Pancreas (tissue), 10 donors: ENCODE measurements around the gene HEPHL1. TPM values are rescaled to one million over a fixed set of nuclear protein-coding genes. Genes with fewer than 3 reads are reported as not detected.
"Not testable (repeated sequence)": the region's sequence is repeated elsewhere in the genome, so short reads cannot be mapped to it uniquely, and the experiment has no call there.

ENCODE experiments used
- ATAC-seq, 4 donors: fragments of 200-7000 bp; cut with Tn5 transposase; one replicate each; pipeline versions ENCODE4 v1.8.0 to v1.9.1; 2020; ENCODE audit warnings: mild to moderate bottlenecking in 4 of 4, moderate library complexity in 4 of 4
- DNase-seq, 6 donors: peaks; one replicate each; pipeline ENCODE4 v3.0.0-alpha.2; 2020
- FAIRE-seq: peaks from 2 replicates; lab custom pipeline; 2012; peaks lifted over from hg19 to GRCh38; lab: Jason Lieb, UNC
- H3K27ac ChIP-seq, 4 donors: fragments of 200-600 bp; sonication (generic); 1 replicate in 3 of 4; 2 replicates in 1 of 4; pipeline versions ENCODE4 v1.5.0 to v1.8.0; 2020
- H3K27me3 ChIP-seq, 4 donors: fragments of 200-600 bp; one replicate each; pipeline ENCODE4 v1.8.0; 2021
- H3K36me3 ChIP-seq, 3 donors: fragments of 200-600 bp; sonication (generic) in 1 of 3; one replicate each; pipeline versions ENCODE4 v1.5.0 to v1.8.0; 2020 to 2021
- H3K4me1 ChIP-seq, 3 donors: fragments of 200-600 bp; one replicate each; pipeline ENCODE4 v1.8.0; 2021
- H3K4me3 ChIP-seq, 4 donors: fragments of 200-600 bp; sonication (generic) in 2 of 4; one replicate each; pipeline versions ENCODE4 v1.5.0 to v1.8.0; 2020 to 2021
- H3K9me3 ChIP-seq, 4 donors: fragments of 200-600 bp; one replicate each; pipeline ENCODE4 v1.8.0; 2021
- WGBS, 2 donors: extraction: QIAGEN DNeasy Blood & Tissue Kit; methylation state at CpG; one replicate each; pipeline ENCODE4 v1.1.7; 2013; 5-methylcytosine and 5-hydroxymethylcytosine counted together
- intact Hi-C, 3 donors: fragments of 100-400 bp; cut with DNase I; formaldehyde crosslinking; loops; one replicate each; pipeline versions ENCODE4 v1.11.1 to v1.14.2; 2022
- polyA plus RNA-seq, 2 donors: library from polyadenylated mRNA; stranded (reverse); fragments of 200-250 nt; gene quantifications; one replicate each; pipeline ENCODE4 v1.2.3, GENCODE V29; 2013
- total RNA-seq, 6 donors: library from RNA; stranded (reverse); fragmentation: NEBNext Ultra II Directional in 4 of 6; extraction: Animal tissue kit (Norgen Biotek cat#: 25700) in 4 of 6; gene quantifications; one replicate each; pipeline versions ENCODE4 v1.2.1 to v1.2.4, GENCODE V29; 2021 to 2023
- TF ChIP-seq, protein P1 (sequence below), 4 donors: fragments of 200-600 bp; sonication (generic) in 3 of 4; IDR thresholded peaks; one replicate each; pipeline versions ENCODE4 v1.5.0 to v1.8.0; 2021; ENCODE audit warnings: antibody characterized with exemption in 4 of 4
- donor health status: healthy with polysubstance abuse.
- donor health status: DM: no; HTN: no; CAD: no; lungs with moderate emphysema.
- donor health status: DM: no; HTN: no; CAD: no.
- donor health status: control.
- donor health status: control.
- donor health status: Bipolar disorder and iron deficiency.
- donor health status: DM: yes; HTN: yes; CAD: no.
- donor health status: DM: no; HTN: no; CAD: no.
- donor health status: DM: no; HTN: no; CAD: no.
- donor health status: DM: yes; HTN: yes; CAD: no.

The HEPHL1 gene
- total and polyA plus RNA-seq, 8 donors: not detected

DNA sequence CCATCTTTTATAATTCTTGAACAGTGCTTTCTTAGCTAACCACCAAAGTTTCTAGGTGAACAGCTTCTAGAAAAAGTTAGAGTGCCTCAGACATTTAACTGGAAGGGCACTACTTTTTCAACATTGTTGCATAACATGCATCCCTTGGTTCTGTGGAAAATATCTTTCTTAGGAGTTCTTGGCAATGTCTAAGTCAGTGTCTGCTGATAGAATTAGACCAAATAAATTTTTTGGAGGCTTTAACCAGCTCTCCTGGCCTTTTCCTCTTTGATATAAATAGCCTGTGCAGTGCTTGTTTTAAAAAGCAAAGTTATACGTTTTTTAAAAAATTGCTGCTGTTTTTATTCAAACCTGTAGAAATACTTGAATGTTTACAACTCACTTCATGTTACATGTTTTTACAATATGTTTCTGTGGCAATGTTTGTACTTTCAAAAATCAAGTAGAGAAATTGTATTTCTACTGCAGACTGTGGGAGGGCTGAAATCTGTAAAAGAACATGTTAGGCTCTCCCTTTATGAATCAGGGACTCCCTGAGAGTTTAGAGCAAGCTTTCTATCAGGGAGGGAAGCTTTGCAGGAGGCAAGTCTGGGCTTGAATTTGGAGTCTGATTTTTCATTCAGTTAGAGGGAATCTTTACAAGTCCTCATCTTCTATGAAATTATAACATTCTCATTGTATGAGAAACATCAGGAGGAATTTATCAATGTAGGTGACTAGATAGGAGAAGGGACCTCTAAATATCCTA lies 91.2 kb downstream of the HEPHL1 start:
- ATAC-seq (no peak), DNase-seq (no peak), FAIRE-seq (no peak)
- H3K4me1 ChIP-seq: peaks cover 0 to 9% (median 7%) of the 10 kb centered on the region in 3 donors
- TF ChIP-seq, protein P1, sequence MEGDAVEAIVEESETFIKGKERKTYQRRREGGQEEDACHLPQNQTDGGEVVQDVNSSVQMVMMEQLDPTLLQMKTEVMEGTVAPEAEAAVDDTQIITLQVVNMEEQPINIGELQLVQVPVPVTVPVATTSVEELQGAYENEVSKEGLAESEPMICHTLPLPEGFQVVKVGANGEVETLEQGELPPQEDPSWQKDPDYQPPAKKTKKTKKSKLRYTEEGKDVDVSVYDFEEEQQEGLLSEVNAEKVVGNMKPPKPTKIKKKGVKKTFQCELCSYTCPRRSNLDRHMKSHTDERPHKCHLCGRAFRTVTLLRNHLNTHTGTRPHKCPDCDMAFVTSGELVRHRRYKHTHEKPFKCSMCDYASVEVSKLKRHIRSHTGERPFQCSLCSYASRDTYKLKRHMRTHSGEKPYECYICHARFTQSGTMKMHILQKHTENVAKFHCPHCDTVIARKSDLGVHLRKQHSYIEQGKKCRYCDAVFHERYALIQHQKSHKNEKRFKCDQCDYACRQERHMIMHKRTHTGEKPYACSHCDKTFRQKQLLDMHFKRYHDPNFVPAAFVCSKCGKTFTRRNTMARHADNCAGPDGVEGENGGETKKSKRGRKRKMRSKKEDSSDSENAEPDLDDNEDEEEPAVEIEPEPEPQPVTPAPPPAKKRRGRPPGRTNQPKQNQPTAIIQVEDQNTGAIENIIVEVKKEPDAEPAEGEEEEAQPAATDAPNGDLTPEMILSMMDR (IDR thresholded peaks at IDR 0.05): no peak
- intact Hi-C loops: no loop called here
- H3K27me3 ChIP-seq: no peaks in the 10 kb centered on the region
- no peaks in the 10 kb centered on the region for H3K9me3 ChIP-seq
- no peak overlapping the region for H3K4me3 ChIP-seq
- 63 to 65% methylated on average over 1 of the region's 1 CpG for WGBS, 2 donors
- H3K27ac ChIP-seq: no peak overlapping the region
- H3K36me3 ChIP-seq: no peaks in the 10 kb centered on the region

DNA sequence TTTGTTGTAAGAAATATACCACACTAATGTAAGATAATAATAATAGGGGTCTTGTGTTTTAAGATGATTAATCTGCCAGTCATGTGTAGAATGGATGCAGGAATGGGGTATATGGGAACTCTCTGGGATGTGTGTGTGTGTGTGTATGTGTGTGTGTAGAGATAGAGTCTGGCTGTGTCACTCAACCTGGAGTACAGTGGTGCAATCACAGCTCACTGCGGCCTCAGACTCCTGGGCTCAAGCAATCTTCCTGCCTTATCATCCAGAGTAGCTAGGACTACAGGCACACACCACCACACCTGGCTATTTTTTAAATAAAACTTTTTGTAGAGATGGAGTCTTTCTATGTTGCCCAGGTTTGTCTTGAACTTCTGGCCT lies 96.0 kb downstream of the HEPHL1 start:
- FAIRE-seq: no peak
- intact Hi-C loops: no loop called here
- Histone ChIP-seq H3K9me3 (no peaks in the 10 kb centered on the region), H3K27me3 (no peaks in the 10 kb centered on the region), H3K4me1 (peaks cover 0 to 9% (median 7%) of the 10 kb centered on the region in 3 donors), H3K4me3 (no peak overlapping the region), H3K36me3 (no peaks in the 10 kb centered on the region), H3K27ac (no peak overlapping the region)
- DNase-seq: no peak
- TF ChIP-seq, protein P1 (IDR thresholded peaks at IDR 0.05): no peak
- peak in 1 of 4 donors; percentile 25 for ATAC-seq
- 40 to 50% methylated on average over 1 of the region's 1 CpG for WGBS, 2 donors

DNA sequence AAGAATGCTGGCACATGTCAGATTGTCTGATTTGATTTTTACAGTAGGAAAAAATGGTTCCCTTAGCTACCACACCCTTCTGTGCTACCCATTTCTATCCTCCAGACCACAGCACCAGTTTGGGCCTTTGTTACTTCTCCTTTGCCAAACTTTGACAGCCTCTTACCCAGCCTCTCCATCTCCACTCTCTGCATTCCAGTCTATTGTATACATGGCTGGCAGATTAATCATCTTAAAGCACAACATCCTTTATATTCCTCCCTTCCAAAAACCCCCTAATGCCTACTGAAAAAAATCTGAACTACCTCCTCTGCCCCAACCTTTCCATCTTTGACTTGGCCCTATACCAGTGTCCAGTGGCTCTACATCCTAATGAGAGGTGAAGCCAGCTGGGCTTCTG lies 96.7 kb downstream of the HEPHL1 start:
- H3K36me3 ChIP-seq: no peaks in the 10 kb centered on the region
- no peaks in the 10 kb centered on the region for H3K9me3 ChIP-seq
- intact Hi-C loops: no loop called here
- H3K4me1 ChIP-seq: peaks cover 0 to 9% (median 7%) of the 10 kb centered on the region in 3 donors
- H3K27me3 ChIP-seq: no peaks in the 10 kb centered on the region
- no peak overlapping the region for H3K4me3 ChIP-seq
- no peak overlapping the region for H3K27ac ChIP-seq
- no peak for DNase-seq
- no peak for ATAC-seq
- TF ChIP-seq, protein P1 (IDR thresholded peaks at IDR 0.05): no peak
- FAIRE-seq: no peak

DNA sequence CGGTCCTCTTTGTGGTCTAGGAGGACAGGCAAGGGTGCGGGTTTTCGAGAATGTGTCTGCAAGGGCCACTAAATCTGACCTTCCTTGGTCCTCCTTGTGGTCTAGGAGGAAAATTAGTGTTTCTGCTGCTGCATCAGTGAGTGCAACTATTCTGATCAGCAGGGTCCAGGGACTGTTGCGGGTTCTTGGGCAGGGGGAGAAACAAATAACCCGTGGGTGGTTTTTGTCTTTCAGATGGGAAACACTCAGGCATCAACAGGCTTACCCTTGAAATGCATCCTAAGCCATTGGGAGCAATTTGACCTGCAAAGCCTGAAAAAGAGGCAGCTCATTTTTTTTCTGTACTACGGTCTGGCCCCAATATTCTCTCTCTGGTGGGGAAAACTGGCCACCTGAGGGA lies 98.5 kb downstream of the HEPHL1 start:
- intact Hi-C loops, H3K9me3 ChIP-seq, DNase-seq, H3K36me3 ChIP-seq, H3K27me3 ChIP-seq, FAIRE-seq, H3K4me1 ChIP-seq, H3K4me3 ChIP-seq, H3K27ac ChIP-seq, ATAC-seq: not testable (repeated sequence)
- 76 to 94% methylated on average over 6 of the region's 6 CpGs for WGBS, 2 donors

DNA sequence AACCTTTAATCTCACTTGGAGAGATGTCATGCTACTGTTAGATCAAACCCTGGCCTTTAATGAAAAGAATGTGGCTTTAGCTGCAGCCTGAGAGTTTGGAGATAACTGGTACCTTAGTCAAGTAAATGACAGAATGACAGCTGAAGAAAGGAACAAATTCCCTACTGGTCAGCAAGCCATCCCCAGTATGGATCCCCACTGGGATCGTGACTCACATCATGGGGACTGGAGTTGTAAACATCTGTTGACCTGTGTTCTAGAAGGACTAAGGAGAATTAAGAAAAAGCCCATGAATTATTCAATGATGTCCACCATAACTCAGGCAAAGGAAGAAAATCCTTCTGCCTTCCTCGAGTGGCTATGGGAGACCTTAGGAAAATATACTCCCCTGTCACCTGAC lies 99.4 kb downstream of the HEPHL1 start:
- H3K27me3 ChIP-seq, intact Hi-C loops, DNase-seq, H3K36me3 ChIP-seq, H3K4me3 ChIP-seq, H3K27ac ChIP-seq, FAIRE-seq, H3K9me3 ChIP-seq, H3K4me1 ChIP-seq, ATAC-seq: not testable (repeated sequence)
- 76 to 78% methylated on average over 2 of the region's 2 CpGs for WGBS, 2 donors

DNA sequence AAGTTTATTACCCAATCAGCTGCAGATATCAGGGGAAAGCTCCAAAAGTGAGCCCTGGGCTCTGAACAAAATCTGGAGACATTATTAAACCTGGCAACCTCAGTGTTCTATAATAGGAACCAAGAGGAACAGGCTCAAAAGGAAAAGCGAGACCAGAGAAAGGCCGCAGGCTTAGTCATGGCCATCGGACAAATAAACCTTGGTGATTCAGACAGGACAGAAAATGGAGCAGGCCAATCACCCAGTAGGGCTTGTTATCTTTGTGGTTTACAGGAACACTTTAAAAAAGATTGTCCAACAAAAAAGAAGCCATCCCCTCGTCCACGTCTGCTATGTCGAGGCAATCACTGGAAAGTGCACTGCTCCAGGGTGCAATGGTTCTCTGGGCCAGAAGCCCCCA lies 99.8 kb downstream of the HEPHL1 start:
- Histone ChIP-seq H3K9me3 (no peaks in the 10 kb centered on the region), H3K27ac (no peak overlapping the region), H3K36me3 (no peaks in the 10 kb centered on the region), H3K4me3 (no peak overlapping the region), H3K27me3 (no peaks in the 10 kb centered on the region), H3K4me1 (peaks cover 0 to 5% (median 4%) of the 10 kb centered on the region in 3 donors)
- FAIRE-seq (no peak), DNase-seq (no peak), ATAC-seq (no peak)
- WGBS, 2 donors: 95% methylated on average over 6 of the region's 6 CpGs
- TF ChIP-seq, protein P1 (IDR thresholded peaks at IDR 0.05): no peak
- intact Hi-C loops: no loop called here
